Measurements from ENCODE around the gene KRTDAP.

- TF ChIP-seq CTCF (IDR thresholded peaks at IDR 0.05) (no peak), POLR2A (IDR thresholded peaks at IDR 0.05) (no peak)
Observed at GRCh38 chr19:35506011-35506410, 15.7 kb upstream of the KRTDAP start.
